Mesothelial cell of epicardium (in vitro differentiated cells): ENCODE results near the gene RAD54L. TPM values are rescaled to one million over a fixed set of nuclear protein-coding genes. Genes with fewer than 3 reads are reported as not detected.
"Not testable (repeated sequence)": the region's sequence is repeated elsewhere in the genome, so short reads cannot be mapped to it uniquely, and the experiment has no call there.

Source experiments
- DNase-seq, 2 experiments: peaks; one replicate each; pipeline ENCODE4 v3.0.0; 2021; ENCODE audit warnings: low spot score in 2 of 2; ENCODE audit not compliant: unreplicated experiment in 2 of 2
- H3K27ac Mint-ChIP-seq: 2 replicates; pipeline ENCODE4 v1.8.0; 2021; ENCODE audit warnings: mixed read lengths
- H3K27me3 Mint-ChIP-seq: 2 replicates; pipeline ENCODE4 v1.8.0; 2021; ENCODE audit warnings: low read depth, mixed read lengths
- H3K36me3 Mint-ChIP-seq: 2 replicates; pipeline ENCODE4 v1.8.0; 2021; ENCODE audit warnings: mixed read lengths
- H3K4me1 Mint-ChIP-seq: 2 replicates; pipeline ENCODE4 v1.8.0; 2021; ENCODE audit warnings: mixed read lengths
- H3K4me3 Mint-ChIP-seq: 2 replicates; pipeline ENCODE4 v1.8.0; 2021; ENCODE audit warnings: mild to moderate bottlenecking, moderate library complexity, mixed read lengths
- H3K9me3 Mint-ChIP-seq: 2 replicates; pipeline ENCODE4 v1.8.0; 2021; ENCODE audit warnings: mixed read lengths
- CTCF ChIP-seq: fragments of 200-600 bp; sonication (generic); IDR thresholded peaks from one replicate; pipeline ENCODE4 v1.5.0; 2021; ENCODE audit warnings: antibody characterized with exemption; ENCODE audit not compliant: unreplicated experiment
- total RNA-seq: library from RNA; stranded (reverse); gene quantifications from 3 replicates; pipeline ENCODE4 v1.2.1, GENCODE V29; 2021

Gene RAD54L
- total RNA-seq, 1 donor from 2014 or later, result 11.2 TPM

- H3K9me3 Mint-ChIP-seq, result no peaks in the 10 kb centered on the region
- H3K4me3 Mint-ChIP-seq, result no peak overlapping the region
- no peak for TF ChIP-seq CTCF
- no peak overlapping the region for H3K27ac Mint-ChIP-seq
- no peak for DNase-seq
- H3K4me1 Mint-ChIP-seq, result peaks cover 2% of the 10 kb centered on the region
- no peaks in the 10 kb centered on the region for H3K36me3 Mint-ChIP-seq
- no peaks in the 10 kb centered on the region for H3K27me3 Mint-ChIP-seq
These were observed 22.6 kb upstream of the RAD54L start for GRCh38 chr1:46224966-46225365.

- not testable (repeated sequence) for H3K4me3 Mint-ChIP-seq, H3K4me1 Mint-ChIP-seq, H3K27ac Mint-ChIP-seq, H3K36me3 Mint-ChIP-seq, H3K9me3 Mint-ChIP-seq, H3K27me3 Mint-ChIP-seq, DNase-seq
These were observed 16.3 kb upstream of the RAD54L start for GRCh38 chr1:46231231-46231630.

- H3K36me3 Mint-ChIP-seq, result no peaks in the 10 kb centered on the region
- TF ChIP-seq CTCF, result no peak
These were observed 10.7 kb upstream of the RAD54L start for GRCh38 chr1:46236882-46237281.

GRCh38 chr1:46238865-46239264 is 8.7 kb upstream of the RAD54L start:
- not testable (repeated sequence) for DNase-seq, H3K4me1 Mint-ChIP-seq, H3K27me3 Mint-ChIP-seq, H3K27ac Mint-ChIP-seq, H3K36me3 Mint-ChIP-seq, H3K4me3 Mint-ChIP-seq
- peaks cover 15% of the 10 kb centered on the region for H3K9me3 Mint-ChIP-seq

More at GRCh38 chr1:46236882-46237281, 10.7 kb upstream of the RAD54L start:
- DNase-seq, result no peak
- Mint-ChIP-seq H3K9me3 (peaks cover 11% of the 10 kb centered on the region), H3K27me3 (no peaks in the 10 kb centered on the region), H3K4me3 (no peak overlapping the region), H3K4me1 (no peaks in the 10 kb centered on the region), H3K27ac (no peak overlapping the region)

- not testable (repeated sequence) for H3K27ac Mint-ChIP-seq, H3K27me3 Mint-ChIP-seq, H3K4me1 Mint-ChIP-seq, H3K4me3 Mint-ChIP-seq, H3K36me3 Mint-ChIP-seq, DNase-seq
- peaks cover 15% of the 10 kb centered on the region for H3K9me3 Mint-ChIP-seq
These were observed 5.8 kb upstream of the RAD54L start for GRCh38 chr1:46241733-46242132.

GRCh38 chr1:46242918-46243317 is 4.6 kb upstream of the RAD54L start:
- no peaks in the 10 kb centered on the region for H3K27me3 Mint-ChIP-seq
- peaks cover 15% of the 10 kb centered on the region for H3K9me3 Mint-ChIP-seq
- H3K27ac Mint-ChIP-seq, result no peak overlapping the region
- peaks cover 2% of the 10 kb centered on the region for H3K36me3 Mint-ChIP-seq
- DNase-seq, result no peak
- H3K4me3 Mint-ChIP-seq, result no peak overlapping the region
- no peak for TF ChIP-seq CTCF
- peaks cover 4% of the 10 kb centered on the region for H3K4me1 Mint-ChIP-seq

- H3K4me3 Mint-ChIP-seq, H3K36me3 Mint-ChIP-seq, H3K27me3 Mint-ChIP-seq, H3K27ac Mint-ChIP-seq, H3K9me3 Mint-ChIP-seq, DNase-seq: not testable (repeated sequence)
- H3K4me1 Mint-ChIP-seq, result peaks cover 10% of the 10 kb centered on the region
These were observed 3.7 kb upstream of the RAD54L start for GRCh38 chr1:46243831-46244230.

- TF ChIP-seq CTCF, result no peak
- H3K4me3 Mint-ChIP-seq, result no peak overlapping the region
- no peak for DNase-seq
- H3K27me3 Mint-ChIP-seq, result no peaks in the 10 kb centered on the region
- H3K27ac Mint-ChIP-seq, result no peak overlapping the region
- peaks cover 4% of the 10 kb centered on the region for H3K9me3 Mint-ChIP-seq
- H3K36me3 Mint-ChIP-seq, result peaks cover 2% of the 10 kb centered on the region
- H3K4me1 Mint-ChIP-seq, result peaks cover 12% of the 10 kb centered on the region
These were observed 2.7 kb upstream of the RAD54L start for GRCh38 chr1:46244656-46245371.

- DNase-seq, H3K36me3 Mint-ChIP-seq, H3K27me3 Mint-ChIP-seq, H3K9me3 Mint-ChIP-seq: not testable (repeated sequence)
- H3K4me1 Mint-ChIP-seq, result peaks cover 12% of the 10 kb centered on the region
- peak overlapping the region; percentile 98 for H3K27ac Mint-ChIP-seq
- H3K4me3 Mint-ChIP-seq, result peak overlapping the region; percentile 94
These were observed 1.4 kb upstream of the RAD54L start for GRCh38 chr1:46246136-46246535.
